Dedifferentiated amniotic fluid mesenchymal stem cell (primary cell): ENCODE measurements around the gene LRWD1.
"Not testable (repeated sequence)": the region's sequence is repeated elsewhere in the genome, so short reads cannot be mapped to it uniquely, and the experiment has no call there.

Source experiments
- DNase-seq: peaks from one replicate; pipeline ENCODE4 v3.0.0-alpha.2; 2016; ENCODE audit errors: extremely low spot score

The LRWD1 gene

GRCh38 chr7:102444961-102445673, 19.7 kb upstream of the LRWD1 start:
- no peak for DNase-seq

- no peak for DNase-seq
Measured at GRCh38 chr7:102445674-102446071, 19.1 kb upstream of the LRWD1 start.

- DNase-seq, result no peak
Measured at GRCh38 chr7:102446387-102447156, 18.2 kb upstream of the LRWD1 start.

GRCh38 chr7:102447311-102447710, 17.5 kb upstream of the LRWD1 start:
- DNase-seq, result no peak

- DNase-seq, result no peak
Measured at GRCh38 chr7:102449136-102449535, 15.6 kb upstream of the LRWD1 start.

GRCh38 chr7:102450242-102450641, 14.5 kb upstream of the LRWD1 start:
- DNase-seq, result no peak

GRCh38 chr7:102451371-102452054, 13.3 kb upstream of the LRWD1 start:
- no peak for DNase-seq

- no peak for DNase-seq
Measured at GRCh38 chr7:102452451-102452850, 12.3 kb upstream of the LRWD1 start.

- DNase-seq, result no peak
Measured at GRCh38 chr7:102453319-102453718, 11.5 kb upstream of the LRWD1 start.

GRCh38 chr7:102454468-102454867, 10.3 kb upstream of the LRWD1 start:
- no peak for DNase-seq

GRCh38 chr7:102454932-102455331, 9.9 kb upstream of the LRWD1 start:
- not testable (repeated sequence) for DNase-seq

GRCh38 chr7:102455596-102455995, 9.2 kb upstream of the LRWD1 start:
- DNase-seq, result no peak

GRCh38 chr7:102456327-102456726, 8.5 kb upstream of the LRWD1 start:
- DNase-seq, result no peak

GRCh38 chr7:102457352-102457924, 7.3 kb upstream of the LRWD1 start:
- DNase-seq, result no peak

GRCh38 chr7:102459221-102459844, 5.5 kb upstream of the LRWD1 start:
- DNase-seq, result no peak

- DNase-seq, result no peak
Measured at GRCh38 chr7:102460467-102460866, 4.3 kb upstream of the LRWD1 start.

GRCh38 chr7:102463841-102464576, 775 bp upstream of the LRWD1 start:
- no peak for DNase-seq

- no peak for DNase-seq
Measured at GRCh38 chr7:102466097-102466496, 1.3 kb downstream of the LRWD1 start.

- no peak for DNase-seq
Measured at GRCh38 chr7:102467581-102468477, 3.0 kb downstream of the LRWD1 start.
